ENCODE results near the gene LDHAL6A.

- TF ChIP-seq EZH2 (IDR thresholded peaks at IDR 0.05; ENCODE audit: insufficient read depth, low read length) (no peak), CTCF (IDR thresholded peaks at IDR 0.05; ENCODE audit: insufficient read depth, low read depth, low read length) (no peak)
Observed at GRCh38 chr11:18463439-18463838, 7.8 kb downstream of the LDHAL6A start.
